GM19099 (cell line): Measurements from ENCODE around the gene PTGDR2.

Experiments
- POLR2A ChIP-seq: IDR thresholded peaks from 3 replicates; pipeline ENCODE4 v1.6.1; 2011; ENCODE audit warnings: low read depth; ENCODE audit not compliant: insufficient read length; ENCODE audit errors: extremely low read depth

PTGDR2 gene

GRCh38 chr11:60855726-60856633, at the start of gene PTGDR2:
PTGDR2 (minus strand) TSS chr11:60855950; CDS start chr11:60853722, 2,228 bp downstream.
- no peak for TF ChIP-seq POLR2A

GRCh38 chr11:60905047-60905446, 49.3 kb upstream of the PTGDR2 start:
- no peak for TF ChIP-seq POLR2A

DNA sequence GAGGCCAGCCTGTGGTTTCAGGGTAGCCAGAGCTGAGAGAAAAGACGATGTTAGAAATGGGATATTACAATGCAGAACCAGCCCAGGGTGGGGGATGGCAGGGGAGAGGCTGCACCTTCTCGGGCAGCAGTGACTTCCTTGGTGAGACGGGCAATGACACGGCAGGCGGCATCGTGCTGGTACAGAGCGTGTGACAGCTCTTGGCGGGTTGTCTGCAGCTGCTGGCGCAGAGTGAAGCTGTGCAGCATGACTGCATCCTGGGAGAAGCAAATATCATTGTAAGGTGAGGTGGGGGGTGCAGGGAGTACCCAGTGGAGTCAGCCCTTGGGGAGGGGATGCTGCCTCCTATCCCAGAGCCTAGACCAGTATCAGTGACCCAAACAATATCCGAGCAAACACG, 46.9 kb upstream of the PTGDR2 start:
- no peak for TF ChIP-seq POLR2A

GRCh38 chr11:60900673-60901404, 45.1 kb upstream of the PTGDR2 start:
- TF ChIP-seq POLR2A, result no peak

GRCh38 chr11:60899977-60900376, 44.2 kb upstream of the PTGDR2 start:
- TF ChIP-seq POLR2A, result no peak

- TF ChIP-seq POLR2A, result no peak
Measured at GRCh38 chr11:60899046-60899936, 43.5 kb upstream of the PTGDR2 start.

GRCh38 chr11:60897496-60897895, 41.7 kb upstream of the PTGDR2 start:
- no peak for TF ChIP-seq POLR2A

DNA sequence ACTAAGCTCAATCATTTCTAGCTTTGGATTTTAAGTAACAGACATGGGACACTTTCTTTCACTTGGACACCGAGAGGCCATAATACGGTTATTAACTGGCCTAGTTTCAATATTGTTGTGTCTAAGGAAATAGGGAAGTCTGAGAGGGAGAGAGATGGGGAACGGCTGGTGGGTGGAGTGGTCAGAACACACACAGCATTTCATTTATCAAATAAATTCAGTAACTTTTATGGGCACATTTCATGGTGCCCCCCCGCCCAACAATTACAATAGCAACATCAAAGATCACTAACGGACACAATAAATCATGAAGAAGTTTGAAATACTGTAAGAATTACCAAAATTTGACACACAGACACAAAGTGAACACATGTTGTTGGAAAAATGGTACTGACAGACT, 39.9 kb upstream of the PTGDR2 start:
- TF ChIP-seq POLR2A, result no peak

GRCh38 chr11:60891103-60891741, 35.5 kb upstream of the PTGDR2 start:
- TF ChIP-seq POLR2A, result no peak

DNA sequence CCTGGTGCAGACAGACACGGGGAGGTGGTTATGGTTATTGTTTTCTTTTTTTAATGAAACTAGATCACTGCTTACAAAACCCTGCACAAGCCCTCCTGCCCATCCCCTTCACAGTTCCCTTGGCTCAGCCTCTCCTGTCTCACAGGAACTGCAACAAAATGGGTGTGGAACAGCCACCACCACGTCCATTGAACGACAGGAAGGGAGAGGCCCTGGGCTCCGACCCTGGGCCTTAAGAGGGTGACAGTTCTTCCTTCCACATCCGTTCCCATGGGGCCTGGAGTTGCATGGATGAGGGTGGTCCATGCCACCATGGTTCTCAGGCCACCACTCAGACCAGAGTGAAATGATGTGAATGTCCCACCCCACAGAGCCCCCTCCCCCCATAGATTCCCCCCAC, 34.9 kb upstream of the PTGDR2 start:
- no peak for TF ChIP-seq POLR2A

GRCh38 chr11:60889869-60890311, 34.1 kb upstream of the PTGDR2 start:
- no peak for TF ChIP-seq POLR2A

- no peak for TF ChIP-seq POLR2A
Measured at GRCh38 chr11:60887556-60887955, 31.8 kb upstream of the PTGDR2 start.

DNA sequence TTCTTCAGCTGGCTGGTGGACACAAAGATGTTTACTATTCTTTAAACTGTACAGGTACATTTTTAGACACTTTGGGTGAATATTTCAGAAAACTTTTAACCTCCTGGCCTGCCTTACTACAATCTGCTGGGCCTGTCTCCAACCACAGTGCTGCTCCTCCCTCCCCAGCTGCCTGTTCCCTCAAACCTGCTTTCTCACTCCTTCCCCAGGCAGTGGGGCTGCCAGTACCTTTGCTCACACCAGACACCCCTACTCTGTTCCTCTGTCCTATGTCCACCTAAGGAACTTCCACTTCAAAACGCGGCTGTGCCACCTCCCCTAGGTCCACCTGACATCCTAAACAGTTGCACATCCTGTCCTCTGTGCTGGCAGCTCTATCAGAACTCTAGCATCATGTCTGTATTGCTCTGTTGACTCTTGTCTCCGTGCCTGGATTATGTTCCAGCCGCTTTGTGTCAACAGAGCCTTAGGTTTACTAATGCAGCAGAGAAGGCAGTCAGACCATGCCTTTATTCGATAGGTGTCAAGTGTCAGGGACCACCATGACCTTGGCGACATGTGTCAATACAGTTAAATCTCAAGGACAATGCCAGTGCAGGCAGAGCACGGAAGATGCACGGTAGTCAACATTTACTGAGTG, 25.0 kb upstream of the PTGDR2 start:
- no peak for TF ChIP-seq POLR2A

- TF ChIP-seq POLR2A, result no peak
Measured at GRCh38 chr11:60879971-60880588, 24.3 kb upstream of the PTGDR2 start.

DNA sequence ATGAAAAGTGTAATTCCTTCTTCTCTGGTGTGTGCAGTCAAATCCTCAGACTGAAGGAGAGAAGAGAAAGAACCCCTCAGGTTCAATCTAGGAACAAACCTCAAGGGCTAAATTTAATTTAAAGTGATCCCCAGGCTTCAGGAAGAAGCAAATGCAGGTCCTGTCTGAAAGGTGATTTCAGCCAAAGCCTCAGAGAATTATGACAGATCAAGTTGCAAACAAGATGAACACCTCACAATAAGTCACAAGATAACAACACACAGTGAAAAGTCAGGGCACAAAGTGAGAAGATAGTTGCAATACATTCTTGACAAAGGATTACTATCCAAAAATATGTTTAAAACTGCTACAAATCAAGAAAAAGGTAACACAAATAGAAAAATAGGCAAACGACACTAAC, 23.4 kb upstream of the PTGDR2 start:
- TF ChIP-seq POLR2A, result no peak
